K562 (cell line): ENCODE measurements around the gene UBALD2. TPM values are rescaled to one million over a fixed set of nuclear protein-coding genes. Genes with fewer than 3 reads are reported as not detected.

Experiments used
- ATAC-seq: fragments of 200-7000 bp; cut with Tn5 transposase; 3 replicates; pipeline ENCODE4 v1.9.1; 2020; ENCODE audit warnings: moderate library complexity
- BruUV-seq: library from RNA; stranded (reverse); fragments of 400-500 nt; replicated peaks from 2 replicates; lab custom pipeline; 2021; lab: Mats Ljungman, UMichigan
- CTCF ChIA-PET: fragments of 300-600 bp; formaldehyde crosslinking; extraction: SDS; loops from one replicate; lab custom pipeline; 2021; ENCODE audit warnings: low intra/inter-chr PET ratio; lab: Yijun Ruan, JAX
- POLR2A ChIA-PET: fragments of 300-600, 350-650 bp; sonication (Branson Sonifier 250); formaldehyde crosslinking; extraction: SDS; loops from one replicate; lab custom pipeline; 2021; ENCODE audit warnings: antibody characterized with exemption, inconsistent platforms; lab: Yijun Ruan, JAX
- DNase-seq, 4 experiments: peaks; one replicate each; pipeline versions ENCODE4 v3.0.0 to v3.0.0-alpha.2; 2011 to 2018; ENCODE audit warnings: low spot score in 3 of 4, mixed read lengths in 3 of 4; ENCODE audit errors: extremely low read depth in 1 of 4
- FAIRE-seq: peaks from 2 replicates; lab custom pipeline; 2011; peaks lifted over from hg19 to GRCh38; lab: Jason Lieb, UNC
- H2AFZ ChIP-seq: 2 replicates; pipeline ENCODE4 v1.6.0; 2011; ENCODE audit warnings: low read depth, low read length, control low read depth, inconsistent platforms
- H3K27ac ChIP-seq: fragments of 200-600 bp; 3 replicates; pipeline ENCODE4 v1.8.0; 2011; ENCODE audit warnings: low read depth, mild to moderate bottlenecking, control low read depth, inconsistent platforms, low read length, moderate library complexity, mixed read lengths; ENCODE audit errors: extremely low read depth
- H3K27me3 ChIP-seq, 2 experiments: fragments of 300-600 bp in 1 of 2; 2 replicates in 1 of 2; 3 replicates in 1 of 2; pipeline versions ENCODE4 v1.6.0 to v1.8.0; 2011; ENCODE audit warnings: inconsistent platforms in 2 of 2, low read length in 2 of 2, mild to moderate bottlenecking in 1 of 2, mixed read lengths in 1 of 2, moderate library complexity in 1 of 2; ENCODE audit not compliant: control insufficient read depth in 2 of 2, insufficient read depth in 2 of 2
- H3K36me3 ChIP-seq: fragments of 300-600 bp; 3 replicates; pipeline ENCODE4 v1.8.0; 2011; ENCODE audit warnings: mild to moderate bottlenecking, low read length, inconsistent platforms; ENCODE audit not compliant: control insufficient read depth, insufficient read depth
- H3K4me1 ChIP-seq, 2 experiments: fragments of 200-600 bp in 1 of 2; replicated peaks in 1 of 2; 2 replicates in 1 of 2; 3 replicates in 1 of 2; pipeline versions ENCODE4 v1.5.1 to v1.8.0; 2011; ENCODE audit warnings: inconsistent platforms in 2 of 2, low read length in 2 of 2, mild to moderate bottlenecking in 1 of 2, mixed read lengths in 1 of 2, moderate library complexity in 1 of 2; ENCODE audit not compliant: control insufficient read depth in 2 of 2, insufficient read depth in 2 of 2
- H3K4me2 ChIP-seq: 2 replicates; pipeline ENCODE4 v1.6.1; 2011; ENCODE audit warnings: low read length, control low read depth, inconsistent platforms, mixed read lengths; ENCODE audit not compliant: insufficient read depth
- H3K4me3 ChIP-seq: fragments of 200-600 bp; sonication (generic), shearing (Covaris generic); 2 replicates; pipeline ENCODE4 v1.5.1; 2016; ENCODE audit warnings: control low read depth, inconsistent platforms
- H3K79me2 ChIP-seq: fragments of 200-600 bp; 3 replicates; pipeline ENCODE4 v1.8.0; 2011; ENCODE audit warnings: low read length, inconsistent platforms; ENCODE audit not compliant: control insufficient read depth, insufficient read depth
- H3K9ac ChIP-seq, 2 experiments: 2 replicates each; pipeline versions ENCODE4 v1.6.0 to v1.6.1; 2011; ENCODE audit warnings: low read depth in 2 of 2, low read length in 2 of 2, control low read depth in 1 of 2, inconsistent platforms in 1 of 2, mild to moderate bottlenecking in 1 of 2, mixed read lengths in 1 of 2; ENCODE audit not compliant: insufficient read depth in 1 of 2
- H3K9me1 ChIP-seq: one replicate; pipeline ENCODE4 v1.6.0; 2011; ENCODE audit warnings: inconsistent platforms, mild to moderate bottlenecking, low read length, moderate library complexity; ENCODE audit not compliant: control insufficient read depth, insufficient read depth
- H3K9me3 ChIP-seq: replicated peaks from 2 replicates; pipeline ENCODE4 v1.5.1; 2011; ENCODE audit warnings: low read depth, low read length, inconsistent platforms; ENCODE audit not compliant: control insufficient read depth, insufficient read depth
- H4K20me1 ChIP-seq: replicated peaks from 2 replicates; pipeline ENCODE4 v1.6.1; 2011; ENCODE audit warnings: low read length, inconsistent platforms, mixed read lengths; ENCODE audit not compliant: control insufficient read depth, insufficient read depth
- EGR1 ChIP-seq: fragments of 450-650 bp; conservative IDR thresholded peaks from 2 replicates; pipeline ENCODE4 v1.6.1; 2017; ENCODE audit warnings: mild to moderate bottlenecking
- ETV5 ChIP-seq: sonication (generic); formaldehyde crosslinking; IDR thresholded peaks from 2 replicates; pipeline ENCODE4 v1.4.0; 2020; ENCODE audit warnings: low read depth, mild to moderate bottlenecking, missing genetic modification reagents
- MYC ChIP-seq, 2 experiments: fragments of 250-450 bp in 1 of 2; sonication (Bioruptor Pico) in 1 of 2; IDR thresholded peaks; 2 replicates each; pipeline versions ENCODE4 v1.5.1 to v1.6.1; 2012 to 2021; ENCODE audit warnings: low read depth in 2 of 2, borderline replicate concordance in 1 of 2, improper control_type of control experiment in 1 of 2, low read length in 1 of 2, mild to moderate bottlenecking in 1 of 2, moderate library complexity in 1 of 2
- POLR2G ChIP-seq: fragments of 200-400 bp; formaldehyde crosslinking; IDR thresholded peaks from 2 replicates; pipeline ENCODE4 v1.6.1; 2017; ENCODE audit warnings: low read depth, mild to moderate bottlenecking, antibody characterized with exemption, low read length, moderate library complexity
- RBFOX2 ChIP-seq: fragments of 200-400 bp; formaldehyde crosslinking; IDR thresholded peaks from 2 replicates; pipeline ENCODE4 v1.6.1; 2017; ENCODE audit warnings: low read depth, mild to moderate bottlenecking, low read length, moderate library complexity
- RBM22 ChIP-seq: fragments of 200-400 bp; formaldehyde crosslinking; IDR thresholded peaks from 2 replicates; pipeline ENCODE4 v1.6.1; 2018; ENCODE audit warnings: low read length, low read depth; ENCODE audit not compliant: poor library complexity, severe bottlenecking
- RCOR1 ChIP-seq, 2 experiments: IDR thresholded peaks; 2 replicates each; pipeline ENCODE4 v1.6.1; 2012; ENCODE audit warnings: low read depth in 2 of 2, low read length in 2 of 2, borderline replicate concordance in 1 of 2, improper control_type of control experiment in 1 of 2
- SIRT6 ChIP-seq: IDR thresholded peaks from one replicate; pipeline ENCODE4 v1.6.1; 2012; ENCODE audit warnings: low read depth, mild to moderate bottlenecking, control low read depth, inconsistent platforms, low read length, moderate library complexity
- SP2 ChIP-seq: IDR thresholded peaks from 2 replicates; pipeline ENCODE4 v1.6.1; 2011; ENCODE audit warnings: mild to moderate bottlenecking, low read depth, low read length, moderate library complexity; ENCODE audit not compliant: poor library complexity, severe bottlenecking; ENCODE audit errors: extremely low read depth
- WGBS: fragments of 100-300 bp; shearing (Covaris generic); methylation state at CpG from one replicate; pipeline ENCODE4 v1.1.6; 2016; ENCODE audit warnings: low coverage, mixed read lengths; ENCODE audit not compliant: insufficient coverage; ENCODE audit errors: missing lambda C conversion rate; 5-methylcytosine and 5-hydroxymethylcytosine counted together
- in situ Hi-C: fragments of 300-500 bp; cut with MboI; formaldehyde crosslinking; loops from 4 replicates; pipeline ENCODE4 v1.15.0; 2018; ENCODE audit warnings: inconsistent platforms, mixed read lengths
- intact Hi-C: fragments of 100-400 bp; cut with micrococcal nuclease; formaldehyde crosslinking; loops from 2 replicates; pipeline ENCODE4 v1.14.2; 2022
- polyA plus RNA-seq, 8 experiments: library from polyadenylated mRNA; depleted of rRNA in 4 of 8; stranded (reverse) in 5 of 8; unstranded in 3 of 8; fragments of >200 nt; fragmentation: Nextera tagmentation in 2 of 8; fragmentation: Illumina TruSeq in 1 of 8; extraction: Ambion mirVana in 2 of 8; extraction: Trizol in 1 of 8; gene quantifications; 2 replicates each; pipeline versions ENCODE4 v1.2.1 to v1.2.3, GENCODE V29; 2011 to 2014; ENCODE audit warnings: inconsistent platforms in 1 of 8, missing spikeins in 1 of 8
- total RNA-seq, 7 experiments: library from RNA; depleted of rRNA in 6 of 7; stranded (reverse); fragments of >200 nt in 6 of 7; fragmentation: Illumina TruSeq in 2 of 7; extraction: Trizol in 2 of 7; gene quantifications; 2 replicates each; pipeline versions ENCODE4 v1.2.1 to v1.2.3, GENCODE V29; 2011 to 2021; ENCODE audit warnings: low replicate concordance in 1 of 7
- TF ChIP-seq, protein P1 (sequence below): fragments of 250-450 bp; sonication (Bioruptor Pico); IDR thresholded peaks from 2 replicates; pipeline ENCODE4 v1.5.0; 2020; ENCODE audit warnings: mild to moderate bottlenecking
- TF ChIP-seq, protein P2 (sequence below): fragments of 250-450 bp; sonication (Bioruptor Pico); IDR thresholded peaks from 2 replicates; pipeline ENCODE4 v1.9.0; 2021; ENCODE audit warnings: mild to moderate bottlenecking, inconsistent platforms
- TF ChIP-seq, protein P3 (sequence below): fragments of 200-800 bp; sonication (Bioruptor generic); IDR thresholded peaks from 2 replicates; pipeline ENCODE4 v1.6.1; 2017; ENCODE audit warnings: missing genetic modification characterization, missing compliant biosample characterization

UBALD2 gene
- total and polyA plus RNA-seq, 9 of the 15 experiments (the other 6 are each of a cell fraction or from before 2014, with no cell fraction given), result 2.3 to 94.1 (median 25.3) TPM

DNA sequence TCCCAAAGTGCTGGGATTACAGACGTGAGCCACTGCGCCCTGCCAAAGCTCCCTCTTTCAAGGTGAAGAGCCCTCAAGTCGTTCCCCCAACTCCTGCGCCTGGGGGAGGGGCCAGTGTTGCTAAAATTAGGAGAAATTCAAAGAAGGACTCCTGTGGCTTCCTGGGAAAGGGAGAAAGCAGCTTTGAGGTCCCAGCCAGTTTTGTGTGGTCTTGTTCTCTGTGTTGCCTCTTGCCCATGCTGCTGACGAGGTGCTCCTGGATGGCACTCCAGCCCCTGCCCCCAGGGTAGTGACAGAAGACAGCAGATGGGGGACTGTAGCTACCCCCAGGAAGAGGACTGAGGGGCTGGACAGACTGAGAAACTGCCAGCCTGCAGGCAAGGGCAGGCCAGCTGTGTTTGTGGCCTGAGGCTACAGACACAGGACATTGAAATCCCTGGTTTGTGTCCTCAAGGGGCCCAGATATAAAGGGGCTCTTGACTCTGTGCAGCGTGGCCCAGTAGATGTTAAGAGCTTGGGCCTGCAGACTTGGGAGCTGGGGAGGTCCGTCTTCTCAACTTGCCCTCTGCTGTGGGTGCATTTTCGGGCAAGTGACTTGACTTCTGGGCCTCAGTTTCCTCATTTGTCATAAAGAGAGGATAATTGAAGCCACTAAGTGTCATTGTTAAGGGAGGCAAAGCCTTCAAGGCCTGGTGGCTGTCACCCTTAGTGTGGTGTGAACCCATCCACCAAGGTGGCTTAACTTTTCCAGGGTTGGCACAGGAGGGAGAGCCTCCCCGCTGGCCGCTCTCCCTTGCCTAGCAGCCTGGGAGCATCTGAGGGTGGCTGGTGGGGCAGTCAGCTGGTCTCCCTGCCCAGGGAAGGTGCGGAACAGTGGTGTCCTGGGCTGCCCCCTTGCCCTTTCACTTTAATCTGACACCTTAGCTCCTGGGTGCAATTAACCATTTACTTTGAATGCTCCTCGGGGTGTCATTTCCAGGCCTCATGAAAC lies 4.1 kb downstream of the UBALD2 start (continued):
- TF ChIP-seq SP2, result no peak

DNA sequence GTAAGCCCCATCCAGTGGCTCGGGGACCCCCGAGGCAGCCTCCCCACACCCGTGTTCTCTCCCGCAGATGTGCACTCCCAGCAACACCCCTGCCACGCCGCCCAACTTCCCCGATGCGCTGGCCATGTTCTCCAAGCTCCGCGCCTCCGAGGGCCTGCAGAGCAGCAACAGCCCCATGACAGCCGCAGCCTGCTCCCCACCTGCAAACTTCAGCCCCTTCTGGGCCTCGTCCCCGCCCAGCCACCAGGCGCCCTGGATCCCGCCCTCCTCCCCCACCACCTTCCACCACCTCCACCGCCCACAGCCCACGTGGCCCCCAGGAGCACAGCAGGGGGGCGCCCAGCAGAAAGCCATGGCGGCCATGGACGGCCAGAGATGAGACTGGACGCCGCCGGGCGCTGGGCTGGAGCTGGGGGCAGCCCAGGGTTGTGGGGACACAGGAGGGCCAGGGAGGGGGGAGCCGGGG lies 5.0 kb downstream of the UBALD2 start:
- no peaks in the 10 kb centered on the region for H3K9me3 ChIP-seq
- CTCF ChIA-PET, result no interaction called here
- H3K4me2 ChIP-seq, result peak overlapping the region; percentile 68; the same call in 1 of the 2 replicates
- TF ChIP-seq RCOR1 (IDR thresholded peaks at IDR 0.05; ENCODE audit: borderline replicate concordance in 1 of 2, low read depth in 2 of 2, low read length in 2 of 2), result no peak
- TF ChIP-seq, protein P1, sequence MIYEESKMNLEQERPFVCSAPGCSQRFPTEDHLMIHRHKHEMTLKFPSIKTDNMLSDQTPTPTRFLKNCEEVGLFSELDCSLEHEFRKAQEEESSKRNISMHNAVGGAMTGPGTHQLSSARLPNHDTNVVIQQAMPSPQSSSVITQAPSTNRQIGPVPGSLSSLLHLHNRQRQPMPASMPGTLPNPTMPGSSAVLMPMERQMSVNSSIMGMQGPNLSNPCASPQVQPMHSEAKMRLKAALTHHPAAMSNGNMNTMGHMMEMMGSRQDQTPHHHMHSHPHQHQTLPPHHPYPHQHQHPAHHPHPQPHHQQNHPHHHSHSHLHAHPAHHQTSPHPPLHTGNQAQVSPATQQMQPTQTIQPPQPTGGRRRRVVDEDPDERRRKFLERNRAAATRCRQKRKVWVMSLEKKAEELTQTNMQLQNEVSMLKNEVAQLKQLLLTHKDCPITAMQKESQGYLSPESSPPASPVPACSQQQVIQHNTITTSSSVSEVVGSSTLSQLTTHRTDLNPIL, result no peak
- TF ChIP-seq RBM22, result peak; percentile 79
- TF ChIP-seq, protein P2, sequence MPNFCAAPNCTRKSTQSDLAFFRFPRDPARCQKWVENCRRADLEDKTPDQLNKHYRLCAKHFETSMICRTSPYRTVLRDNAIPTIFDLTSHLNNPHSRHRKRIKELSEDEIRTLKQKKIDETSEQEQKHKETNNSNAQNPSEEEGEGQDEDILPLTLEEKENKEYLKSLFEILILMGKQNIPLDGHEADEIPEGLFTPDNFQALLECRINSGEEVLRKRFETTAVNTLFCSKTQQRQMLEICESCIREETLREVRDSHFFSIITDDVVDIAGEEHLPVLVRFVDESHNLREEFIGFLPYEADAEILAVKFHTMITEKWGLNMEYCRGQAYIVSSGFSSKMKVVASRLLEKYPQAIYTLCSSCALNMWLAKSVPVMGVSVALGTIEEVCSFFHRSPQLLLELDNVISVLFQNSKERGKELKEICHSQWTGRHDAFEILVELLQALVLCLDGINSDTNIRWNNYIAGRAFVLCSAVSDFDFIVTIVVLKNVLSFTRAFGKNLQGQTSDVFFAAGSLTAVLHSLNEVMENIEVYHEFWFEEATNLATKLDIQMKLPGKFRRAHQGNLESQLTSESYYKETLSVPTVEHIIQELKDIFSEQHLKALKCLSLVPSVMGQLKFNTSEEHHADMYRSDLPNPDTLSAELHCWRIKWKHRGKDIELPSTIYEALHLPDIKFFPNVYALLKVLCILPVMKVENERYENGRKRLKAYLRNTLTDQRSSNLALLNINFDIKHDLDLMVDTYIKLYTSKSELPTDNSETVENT, result peak; percentile 24; the same call in 1 of the 2 replicates
- TF ChIP-seq ETV5, result no peak
- peak; percentile 75 for TF ChIP-seq RBFOX2
- peak; percentile 81 for TF ChIP-seq POLR2G
- TF ChIP-seq SIRT6, result no peak
- TF ChIP-seq, protein P3, sequence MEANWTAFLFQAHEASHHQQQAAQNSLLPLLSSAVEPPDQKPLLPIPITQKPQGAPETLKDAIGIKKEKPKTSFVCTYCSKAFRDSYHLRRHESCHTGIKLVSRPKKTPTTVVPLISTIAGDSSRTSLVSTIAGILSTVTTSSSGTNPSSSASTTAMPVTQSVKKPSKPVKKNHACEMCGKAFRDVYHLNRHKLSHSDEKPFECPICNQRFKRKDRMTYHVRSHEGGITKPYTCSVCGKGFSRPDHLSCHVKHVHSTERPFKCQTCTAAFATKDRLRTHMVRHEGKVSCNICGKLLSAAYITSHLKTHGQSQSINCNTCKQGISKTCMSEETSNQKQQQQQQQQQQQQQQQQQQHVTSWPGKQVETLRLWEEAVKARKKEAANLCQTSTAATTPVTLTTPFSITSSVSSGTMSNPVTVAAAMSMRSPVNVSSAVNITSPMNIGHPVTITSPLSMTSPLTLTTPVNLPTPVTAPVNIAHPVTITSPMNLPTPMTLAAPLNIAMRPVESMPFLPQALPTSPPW (CRISPR knock-in tag), result peak; percentile 73
- peak; percentile 35; the same call in 1 of the 2 replicates for TF ChIP-seq EGR1
- TF ChIP-seq MYC (IDR thresholded peaks at IDR 0.05; ENCODE audit: low read depth, low read length), result peak; percentile 23; the same call in 1 of the 2 replicates
- TF ChIP-seq MYC (CRISPR knock-in tag; IDR thresholded peaks at IDR 0.05; ENCODE audit: borderline replicate concordance, low read depth), result no peak

More for the DNA sequence above, 5.0 kb downstream of the UBALD2 start:
- in situ Hi-C loops (no loop called here), intact Hi-C loops (no loop called here)
- Histone ChIP-seq H3K79me2 (peaks cover 56% of the 10 kb centered on the region), H3K36me3 (peaks cover 45% of the 10 kb centered on the region), H3K27me3 (no peaks in the 10 kb centered on the region), H3K9ac (peak overlapping the region; percentile 81 to 89), H3K4me1 (peaks cover 37 to 83% of the 10 kb centered on the region in 2 experiments), H3K4me3 (no peak overlapping the region), H3K27ac (peak overlapping the region; percentile 81), H4K20me1 (no peaks in the 10 kb centered on the region), H3K9me1 (no peaks in the 10 kb centered on the region), H2AFZ (no peak overlapping the region)
- POLR2A ChIA-PET, result interaction anchor here (0.5 to 10.6 kb wide), 17 partner anchors 10 to 636 kb away, joined by 3 to 227 read pairs (median 4); partner anchors contain the start of gene RNF157
- no TSS peak for BruUV-seq
- WGBS, result 42% methylated on average over 16 of the region's 26 CpGs
- FAIRE-seq, result no peak
- ATAC-seq, result peak; percentile 1
- peak; percentile 77 to 82 (median 78) for DNase-seq
